CD4-positive, alpha-beta T cell (primary cell): ENCODE measurements around the gene LAMA2. TPM values are rescaled to one million over a fixed set of nuclear protein-coding genes. Genes with fewer than 3 reads are reported as not detected.

Experiments
- ATAC-seq: fragments of 200-7000 bp; cut with Tn5 transposase; one replicate; pipeline ENCODE4 v1.10.0; 2022; ENCODE audit warnings: mild to moderate bottlenecking; ENCODE audit not compliant: poor library complexity
- CTCF ChIA-PET: fragments of 350-600 bp; sonication (Branson Sonifier 250); formaldehyde crosslinking; loops from one replicate; lab custom pipeline; 2021; ENCODE audit warnings: antibody characterized with exemption, inconsistent platforms; lab: Charles Lee
- POLR2A ChIA-PET: fragments of 350-600 bp; sonication (Branson Sonifier 250); formaldehyde crosslinking; loops from one replicate; lab custom pipeline; 2021; ENCODE audit warnings: antibody characterized with exemption, inconsistent platforms; lab: Charles Lee
- DNase-seq, 14 experiments: peaks; one replicate each; pipeline ENCODE4 v3.0.0-alpha.2; 2013 to 2020; ENCODE audit warnings: mixed read lengths in 2 of 14
- H3K27ac ChIP-seq, 2 donors: one replicate each; pipeline versions ENCODE4 v1.5.1 to v1.7.0; 2013; ENCODE audit warnings: low read length in 2 of 2, low read depth in 1 of 2, mild to moderate bottlenecking in 1 of 2
- H3K27me3 ChIP-seq, 2 experiments: 1 replicate in 1 of 2; 2 replicates in 1 of 2; pipeline versions ENCODE4 v1.6.1 to v1.7.0; 2013; ENCODE audit warnings: low read length in 2 of 2, control low read depth in 1 of 2, mild to moderate bottlenecking in 1 of 2, moderate library complexity in 1 of 2; ENCODE audit not compliant: insufficient read depth in 2 of 2, control insufficient read depth in 1 of 2
- H3K36me3 ChIP-seq: one replicate; pipeline ENCODE4 v1.6.1; 2013; ENCODE audit warnings: low read length, control low read depth; ENCODE audit not compliant: insufficient read depth
- H3K4me1 ChIP-seq: one replicate; pipeline ENCODE4 v1.6.1; 2013; ENCODE audit warnings: low read length, control low read depth; ENCODE audit not compliant: insufficient read depth
- H3K4me3 ChIP-seq: one replicate; pipeline ENCODE4 v1.5.1; 2013; ENCODE audit warnings: mild to moderate bottlenecking, low read length, moderate library complexity
- H3K9me3 ChIP-seq, 2 experiments: 1 replicate in 1 of 2; 2 replicates in 1 of 2; pipeline versions ENCODE4 v1.6.1 to v1.7.0; 2013; ENCODE audit warnings: low read length in 2 of 2, mild to moderate bottlenecking in 2 of 2, control low read depth in 1 of 2, moderate library complexity in 1 of 2; ENCODE audit not compliant: control insufficient read depth in 1 of 2, insufficient read depth in 1 of 2
- H3K27ac Mint-ChIP-seq: one replicate; pipeline ENCODE4 v1.8.0; 2020; ENCODE audit warnings: mixed read lengths
- H3K27me3 Mint-ChIP-seq: one replicate; pipeline ENCODE4 v1.8.0; 2021; ENCODE audit warnings: mixed read lengths
- H3K36me3 Mint-ChIP-seq: one replicate; pipeline ENCODE4 v1.8.0; 2021; ENCODE audit warnings: low read depth, mixed read lengths
- H3K4me1 Mint-ChIP-seq: one replicate; pipeline ENCODE4 v1.8.0; 2021; ENCODE audit warnings: low read depth, mixed read lengths
- H3K4me3 Mint-ChIP-seq: one replicate; pipeline ENCODE4 v1.8.0; 2020; ENCODE audit warnings: mild to moderate bottlenecking, mixed read lengths
- H3K9me3 Mint-ChIP-seq: one replicate; pipeline ENCODE4 v1.8.0; 2020; ENCODE audit warnings: mixed read lengths
- CTCF ChIP-seq: fragments of 200-600 bp; IDR thresholded peaks from one replicate; pipeline ENCODE4 v1.8.0; 2022; ENCODE audit warnings: antibody characterized with exemption, mild to moderate bottlenecking
- intact Hi-C, 2 experiments: fragments of 100-400 bp; cut with DNase I in 1 of 2; cut with micrococcal nuclease in 1 of 2; formaldehyde crosslinking; loops; one replicate each; pipeline versions ENCODE4 v1.15.1 to v1.9.0; 2023 to 2025; cut with DNase I, micrococcal nuclease
- total RNA-seq, 174 experiments: library from RNA in 2 of 174; stranded (reverse) in 2 of 174; gene quantifications; one replicate each; pipeline ENCODE4 v1.2.3 and lab custom pipeline; 2021 to 2026

LAMA2 gene
- total RNA-seq, 2 experiments from 2014 or later, result 0.05 to 0.06 TPM

- H3K36me3 Mint-ChIP-seq, result no peaks in the 10 kb centered on the region
- TF ChIP-seq CTCF, result no peak
- no peak overlapping the region for H3K4me3 Mint-ChIP-seq
- H3K27me3 Mint-ChIP-seq, result peaks cover 5% of the 10 kb centered on the region
- POLR2A ChIA-PET, result no interaction called here
- Histone ChIP-seq H3K4me3 (no peak overlapping the region), H3K27me3 (no peaks in the 10 kb centered on the region), H3K4me1 (peaks cover 12% of the 10 kb centered on the region), H3K36me3 (no peaks in the 10 kb centered on the region), H3K27ac (no peak overlapping the region), H3K9me3 (no peaks in the 10 kb centered on the region)
- H3K27ac Mint-ChIP-seq, result peak overlapping the region; percentile 65
- peaks cover 38% of the 10 kb centered on the region for H3K4me1 Mint-ChIP-seq
- H3K9me3 Mint-ChIP-seq, result no peaks in the 10 kb centered on the region
- ATAC-seq, result no peak
- intact Hi-C loops, result no loop called here
- CTCF ChIA-PET, result no interaction called here
- no peak for DNase-seq
Measured at GRCh38 chr6:129280293-129280644, 397.3 kb downstream of the LAMA2 start.

- ATAC-seq, result peak; percentile 94
- POLR2A ChIA-PET, result no interaction called here
- Histone ChIP-seq H3K4me1 (peaks cover 12% of the 10 kb centered on the region), H3K27ac (no peak overlapping the region), H3K4me3 (peak overlapping the region; percentile 15), H3K27me3 (no peaks in the 10 kb centered on the region), H3K36me3 (no peaks in the 10 kb centered on the region), H3K9me3 (no peaks in the 10 kb centered on the region)
- Mint-ChIP-seq H3K4me1 (peaks cover 38% of the 10 kb centered on the region), H3K4me3 (peak overlapping the region; percentile 52), H3K27ac (peak overlapping the region; percentile 65), H3K9me3 (no peaks in the 10 kb centered on the region), H3K27me3 (peaks cover 5% of the 10 kb centered on the region), H3K36me3 (no peaks in the 10 kb centered on the region)
- CTCF ChIA-PET, result no interaction called here
- intact Hi-C loops, result no loop called here
- peak; percentile 2 to 88 (median 20) for DNase-seq
- no peak for TF ChIP-seq CTCF
Measured at GRCh38 chr6:129280749-129281148, 397.8 kb downstream of the LAMA2 start.

GRCh38 chr6:129281168-129281796 lies 398.3 kb downstream of the LAMA2 start:
- no peak for TF ChIP-seq CTCF
- Histone ChIP-seq H3K27ac (peak overlapping the region in 1 of 2 donors; percentile 42), H3K36me3 (no peaks in the 10 kb centered on the region), H3K4me3 (peak overlapping the region; percentile 15), H3K4me1 (peaks cover 12% of the 10 kb centered on the region), H3K9me3 (no peaks in the 10 kb centered on the region), H3K27me3 (no peaks in the 10 kb centered on the region)
- Mint-ChIP-seq H3K4me3 (peak overlapping the region; percentile 52), H3K27ac (peak overlapping the region; percentile 65), H3K27me3 (peaks cover 5% of the 10 kb centered on the region), H3K4me1 (peaks cover 38% of the 10 kb centered on the region), H3K9me3 (no peaks in the 10 kb centered on the region), H3K36me3 (no peaks in the 10 kb centered on the region)
- POLR2A ChIA-PET, result no interaction called here
- no peak for DNase-seq
- intact Hi-C loops, result no loop called here
- CTCF ChIA-PET, result interaction anchor here (0.9 kb wide), 1 partner anchor 10 kb away, joined by 3 read pairs; no protein-coding TSS in a partner anchor
- ATAC-seq, result no peak
